ENCODE measurements around the gene LY6G6C. TPM values are rescaled to one million over a fixed set of nuclear protein-coding genes. Genes with fewer than 3 reads are reported as not detected.

LY6G6C gene
- total RNA-seq, 1 experiment from 2014 or later: 2.1 TPM

GRCh38 chr6:31765559-31765909 lies 44.0 kb upstream of the LY6G6C start:
- H3K36me3 ChIP-seq (ENCODE audit: low read depth): no peaks in the 10 kb centered on the region
- no TSS peak for BruUV-seq (replicated peaks)
- H3K79me2 ChIP-seq (ENCODE audit: low read depth): no peaks in the 10 kb centered on the region
- H3F3A ChIP-seq (ENCODE audit: insufficient read depth, low read depth): peaks cover 8% of the 10 kb centered on the region; the same call in 1 of the 2 replicates
- no peak overlapping the region for H3K4me2 ChIP-seq
- H4K20me1 ChIP-seq (ENCODE audit: insufficient read depth): no peaks in the 10 kb centered on the region
- no peaks in the 10 kb centered on the region for H3K9me3 ChIP-seq (ENCODE audit: insufficient read depth, low read depth)
- H3K4me1 ChIP-seq (replicated peaks; ENCODE audit: insufficient read depth): peaks cover 8% of the 10 kb centered on the region; the same call in 1 of the 2 replicates
- H2AFZ ChIP-seq: no peak overlapping the region
- ChIA-PET POLR2A (ENCODE audit: unreplicated experiment) (interaction anchor here (0.5 kb wide), 1 partner anchor 28 kb away, joined by 5 read pairs; no protein-coding TSS in a partner anchor), CTCF (interaction anchor here (0.5 to 1.0 kb wide), 2 partner anchors 26 to 27 kb away, joined by 3 to 4 read pairs; no protein-coding TSS in a partner anchor)
- H3K27ac ChIP-seq: no peak overlapping the region
- H3K27me3 ChIP-seq (ENCODE audit: insufficient read depth, low read depth): no peaks in the 10 kb centered on the region
- no peak for TF ChIP-seq CTCF (conservative IDR thresholded peaks at IDR 0.05)
- no peak for TF ChIP-seq EZH2 (IDR thresholded peaks at IDR 0.05; ENCODE audit: low read depth)
- intact Hi-C loops (cut with micrococcal nuclease; ENCODE audit: unreplicated experiment): no loop called here
- no peak for DNase-seq
- no peak overlapping the region for H3K4me3 ChIP-seq
- no peaks in the 10 kb centered on the region for H3K9me2 ChIP-seq (ENCODE audit: insufficient read depth)

GRCh38 chr6:31764198-31764597 lies 42.7 kb upstream of the LY6G6C start:
- Histone ChIP-seq H3K4me2 (no peak overlapping the region), H3K79me2 (ENCODE audit: low read depth) (no peaks in the 10 kb centered on the region), H3K27ac (no peak overlapping the region), H3K4me1 (replicated peaks; ENCODE audit: insufficient read depth) (peaks cover 5% of the 10 kb centered on the region; the same call in 1 of the 2 replicates), H3K27me3 (ENCODE audit: insufficient read depth, low read depth) (no peaks in the 10 kb centered on the region), H4K20me1 (ENCODE audit: insufficient read depth) (no peaks in the 10 kb centered on the region), H3F3A (ENCODE audit: insufficient read depth, low read depth) (peaks cover 8% of the 10 kb centered on the region; the same call in 1 of the 2 replicates), H3K9me2 (ENCODE audit: insufficient read depth) (no peaks in the 10 kb centered on the region), H3K36me3 (ENCODE audit: low read depth) (no peaks in the 10 kb centered on the region), H2AFZ (no peak overlapping the region), H3K9me3 (ENCODE audit: insufficient read depth, low read depth) (no peaks in the 10 kb centered on the region), H3K4me3 (no peak overlapping the region)
- intact Hi-C loops (cut with micrococcal nuclease; ENCODE audit: unreplicated experiment): no loop called here
- ChIA-PET POLR2A (ENCODE audit: unreplicated experiment) (interaction anchor here (0.6 to 0.7 kb wide), 5 partner anchors 8 to 125 kb away, joined by 3 to 7 read pairs (median 6); no protein-coding TSS in a partner anchor), CTCF (no interaction called here)
- TF ChIP-seq CTCF (conservative IDR thresholded peaks at IDR 0.05): no peak
- TF ChIP-seq EZH2 (IDR thresholded peaks at IDR 0.05; ENCODE audit: low read depth): no peak
- no TSS peak for BruUV-seq (replicated peaks)
- DNase-seq: no peak

DNA sequence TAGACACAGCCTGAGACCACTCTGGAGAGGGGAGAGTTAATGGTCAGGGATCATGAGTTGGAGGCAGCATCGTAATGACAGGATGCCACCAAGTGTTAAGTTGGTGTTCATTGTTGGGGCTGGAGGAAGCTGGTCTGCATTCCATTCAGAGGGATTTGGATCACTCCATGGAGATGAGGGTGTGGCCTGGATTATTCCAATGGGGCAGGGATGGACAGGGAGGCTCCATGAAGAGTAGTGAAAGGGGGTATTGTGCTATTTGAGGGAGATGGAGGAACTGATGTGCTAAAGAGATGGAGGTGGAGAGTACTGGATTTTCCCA lies 42.0 kb upstream of the LY6G6C start:
- Histone ChIP-seq H3K36me3 (ENCODE audit: low read depth) (no peaks in the 10 kb centered on the region), H3K4me1 (replicated peaks; ENCODE audit: insufficient read depth) (peaks cover 5% of the 10 kb centered on the region; the same call in 1 of the 2 replicates), H3K27ac (no peak overlapping the region), H3K79me2 (ENCODE audit: low read depth) (no peaks in the 10 kb centered on the region), H4K20me1 (ENCODE audit: insufficient read depth) (no peaks in the 10 kb centered on the region), H3K4me2 (no peak overlapping the region), H3K4me3 (no peak overlapping the region), H3K27me3 (ENCODE audit: insufficient read depth, low read depth) (no peaks in the 10 kb centered on the region), H3K9me2 (ENCODE audit: insufficient read depth) (no peaks in the 10 kb centered on the region), H2AFZ (no peak overlapping the region), H3K9me3 (ENCODE audit: insufficient read depth, low read depth) (no peaks in the 10 kb centered on the region), H3F3A (ENCODE audit: insufficient read depth, low read depth) (peaks cover 8% of the 10 kb centered on the region; the same call in 1 of the 2 replicates)
- no peak for DNase-seq
- TF ChIP-seq EZH2 (IDR thresholded peaks at IDR 0.05; ENCODE audit: low read depth) (no peak), CTCF (conservative IDR thresholded peaks at IDR 0.05) (no peak)
- ChIA-PET CTCF (no interaction called here), POLR2A (ENCODE audit: unreplicated experiment) (interaction anchor here (0.6 kb wide), 4 partner anchors 9 to 125 kb away, joined by 3 to 7 read pairs (median 4); no protein-coding TSS in a partner anchor)
- no TSS peak for BruUV-seq (replicated peaks)
- intact Hi-C loops (cut with micrococcal nuclease; ENCODE audit: unreplicated experiment): no loop called here

Measured in PC-9 (cell line).